Measurements from ENCODE around the gene RNF167. TPM values are rescaled to one million over a fixed set of nuclear protein-coding genes. Genes with fewer than 3 reads are reported as not detected.

RNF167 gene
- total and polyA plus RNA-seq, 2 of the 8 experiments (the other 6 are each of a cell fraction or from before 2014, with no cell fraction given), result 140 to 281 TPM

GRCh38 chr17:4902540-4902939 is 37.5 kb upstream of the RNF167 start:
- 87% methylated on average over 8 of the region's 8 CpGs; no CpG with 5 or more reads in 1 of the 2 experiments for WGBS, 2 experiments (ENCODE audit: extremely low coverage in 1 of 2, insufficient coverage in 1 of 2, insufficient read length in 1 of 2, insufficient replicate concordance in 2 of 2, low coverage in 1 of 2, low lambda C conversion rate in 2 of 2, missing lambda C conversion rate in 1 of 2)
- Histone ChIP-seq H4K5ac (ENCODE audit: insufficient read length, low read depth, low read length) (no peak overlapping the region), H3K4me1 (replicated peaks in 1 of 4; ENCODE audit: control insufficient read depth in 3 of 4, insufficient read depth in 4 of 4, low read length in 3 of 4) (peaks cover 0 to 13% (median 4%) of the 10 kb centered on the region in 4 experiments; a peak in 6 of 7 replicates), H3K4ac (replicated peaks; ENCODE audit: insufficient read length, low read depth, low read length) (no peak overlapping the region), H3K4me3 (ENCODE audit: extremely low read depth in 1 of 4, insufficient read depth in 2 of 4, low read depth in 3 of 4, low read length in 4 of 4) (no peak overlapping the region), H2BK20ac (ENCODE audit: low read length) (no peak overlapping the region), H3K18ac (ENCODE audit: extremely low read depth, low read length) (no peak overlapping the region), H4K8ac (ENCODE audit: extremely low read depth, insufficient read depth, low read length) (no peak overlapping the region), H2BK15ac (ENCODE audit: low read length) (no peak overlapping the region; the same call in 1 of the 2 replicates), H2AFZ (ENCODE audit: low read length) (no peak overlapping the region), H3K9me3 (ENCODE audit: insufficient read depth in 2 of 2, low read depth in 1 of 2, low read length in 1 of 2) (no peaks in the 10 kb centered on the region), H3K27ac (ENCODE audit: low read depth, low read length) (no peak overlapping the region), H3K79me2 (ENCODE audit: control insufficient read depth in 1 of 2, insufficient read depth in 2 of 2, low read length in 2 of 2) (no peaks in the 10 kb centered on the region), H2BK5ac (ENCODE audit: low read depth, low read length) (no peak overlapping the region), H2BK12ac (ENCODE audit: low read depth, low read length) (no peak overlapping the region), H3K9ac (replicated peaks in 1 of 4; ENCODE audit: extremely low read depth in 1 of 4, low read depth in 3 of 4, low read length in 3 of 4) (no peak overlapping the region), H3K14ac (ENCODE audit: insufficient read length) (no peak overlapping the region), H3K36me3 (ENCODE audit: control insufficient read depth in 2 of 4, insufficient read depth in 4 of 4, low read length in 3 of 4) (no peaks in the 10 kb centered on the region; a peak in 1 of 8 replicates), H4K20me1 (replicated peaks in 1 of 2; ENCODE audit: control insufficient read depth in 1 of 2, insufficient read depth in 2 of 2, low read length in 2 of 2) (no peaks in the 10 kb centered on the region), H2BK120ac (replicated peaks; ENCODE audit: low read depth, low read length) (no peak overlapping the region), H3K4me2 (ENCODE audit: insufficient read depth in 1 of 2, low read depth in 2 of 2, low read length in 2 of 2) (no peak overlapping the region; a peak in 1 of 4 replicates), H3K23me2 (ENCODE audit: low read depth, low read length) (peaks cover 3% of the 10 kb centered on the region; the same call in 1 of the 2 replicates), H4K91ac (replicated peaks; ENCODE audit: insufficient read length, low read length) (no peak overlapping the region), H3K23ac (ENCODE audit: insufficient read length) (no peak overlapping the region), H3K27me3 (replicated peaks in 1 of 4; ENCODE audit: control insufficient read depth in 3 of 4, extremely low read depth in 1 of 4, insufficient read depth in 3 of 4, low read length in 3 of 4) (0 out of 7 replicates have a peak, but pooled peaks cover 0 to 2% (median 0%) of the 10 kb centered on the region in 4 experiments), H2AK5ac (ENCODE audit: low read depth, low read length) (no peak overlapping the region), H3K56ac (replicated peaks; ENCODE audit: insufficient read length, low read depth, low read length) (no peak overlapping the region), H3K79me1 (ENCODE audit: low read depth, low read length) (no peaks in the 10 kb centered on the region)
- DNase-seq (ENCODE audit: low read depth in 1 of 2, low spot score in 2 of 2) (no peak), FAIRE-seq (no peak)
- TF ChIP-seq CTCF (IDR thresholded peaks at IDR 0.05; ENCODE audit: control extremely low read depth in 1 of 3, insufficient read depth in 1 of 3, low read depth in 1 of 3, low read length in 3 of 3) (no peak), TCF12 (IDR thresholded peaks at IDR 0.05; ENCODE audit: low read depth, low read length) (no peak), MAFK (IDR thresholded peaks at IDR 0.05; ENCODE audit: low read depth, low read length) (no peak), KDM5A (IDR thresholded peaks at IDR 0.05; ENCODE audit: low read length) (no peak), JUND (IDR thresholded peaks at IDR 0.05; ENCODE audit: low read length) (no peak), USF2 (IDR thresholded peaks at IDR 0.05; ENCODE audit: low read length) (no peak)
- ChIA-PET POLR2A (ENCODE audit: partially characterized antibody) (interaction anchor here (0.8 to 6.4 kb wide), 3 partner anchors 35 to 194 kb away, joined by 3 to 49 read pairs (median 6); partner anchors contain the start of genes RNF167 and SLC25A11), CTCF (ENCODE audit: partially characterized antibody) (interaction anchor here (0.6 to 4.4 kb wide), 12 partner anchors 10 to 336 kb away, joined by 3 to 23 read pairs (median 3); partner anchors contain the start of gene CAMTA2)
